ENCODE results near the gene ABHD12.

GRCh38 chr20:25302596-25302995 lies 88.0 kb downstream of the ABHD12 start:
- no peak for TF ChIP-seq CTCF (IDR thresholded peaks at IDR 0.05)
- no peak for TF ChIP-seq POLR2A (IDR thresholded peaks at IDR 0.05)
